GM11168 (cell line): ENCODE results near the gene CNGB1.
"Not testable (repeated sequence)": the region's sequence is repeated elsewhere in the genome, so short reads cannot be mapped to it uniquely, and the experiment has no call there.

Experiments used
- in situ Hi-C: fragments of 300-500 bp; cut with MboI; formaldehyde crosslinking; loops from one replicate; pipeline ENCODE4 v1.12.0; 2022; ENCODE audit warnings: low sequenced_read_pairs; ENCODE audit not compliant: unreplicated experiment

The CNGB1 gene

DNA sequence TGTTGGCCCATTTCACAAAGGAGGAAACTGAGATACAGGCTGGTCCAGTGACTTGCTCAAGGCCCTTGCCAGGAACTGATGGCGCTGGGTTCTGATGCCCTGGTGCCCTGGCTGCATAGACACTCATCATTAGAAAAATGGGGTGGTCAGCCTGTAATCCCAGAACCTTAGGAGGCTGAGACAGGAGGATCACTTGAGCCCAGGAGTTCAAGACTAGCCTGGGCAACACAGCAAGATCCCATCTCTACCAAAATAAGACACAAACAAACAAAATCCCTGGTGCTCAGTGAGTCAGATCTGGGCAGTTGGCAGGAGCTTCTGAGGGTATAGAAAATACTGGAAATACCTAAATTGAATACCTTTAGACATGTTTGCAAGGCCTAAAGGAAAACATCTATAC is 127.5 kb downstream of the CNGB1 start:
- in situ Hi-C loops = no loop called here

- in situ Hi-C loops = no loop called here
Measured at GRCh38 chr16:57842601-57843000, 128.3 kb downstream of the CNGB1 start.

DNA sequence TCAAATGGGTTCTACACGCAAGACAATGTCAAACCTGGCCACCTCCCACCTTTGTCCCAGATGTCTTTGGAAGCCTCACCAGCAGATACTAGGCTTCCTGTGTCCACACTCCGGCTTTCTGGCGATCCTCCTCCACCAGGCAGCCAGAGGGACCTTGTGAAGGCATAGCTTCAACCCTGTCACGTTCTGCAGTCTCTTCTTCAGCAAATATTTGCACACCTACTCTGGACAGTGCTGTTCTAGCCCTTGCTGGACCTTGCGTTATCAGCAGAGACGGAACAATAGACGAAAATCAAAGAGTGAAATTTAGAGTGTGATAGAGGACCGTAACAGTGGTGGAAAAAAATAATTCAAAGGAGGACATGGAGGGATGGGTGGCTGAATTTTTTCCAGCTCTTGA is 130.1 kb downstream of the CNGB1 start:
- in situ Hi-C loops = no loop called here

DNA sequence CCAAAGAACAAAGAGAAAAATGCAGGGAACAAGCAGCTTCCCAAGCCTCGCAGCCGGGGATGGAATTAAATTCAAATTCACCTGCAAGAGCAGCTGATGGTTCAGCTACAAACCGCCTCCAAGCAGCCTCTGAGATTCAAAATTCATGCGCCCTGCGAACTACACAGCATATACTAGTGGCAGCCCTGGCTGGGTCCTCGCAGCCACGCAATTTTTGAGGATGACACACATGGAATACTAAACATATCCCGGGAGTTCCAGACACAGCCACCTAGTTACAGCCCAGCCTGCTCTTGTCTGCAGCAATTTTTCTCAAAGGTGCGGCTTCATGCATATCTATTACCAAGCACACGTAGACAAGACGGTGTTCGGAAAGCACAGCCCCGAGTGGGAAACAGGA is 132.8 kb downstream of the CNGB1 start:
- in situ Hi-C loops = no loop called here

DNA sequence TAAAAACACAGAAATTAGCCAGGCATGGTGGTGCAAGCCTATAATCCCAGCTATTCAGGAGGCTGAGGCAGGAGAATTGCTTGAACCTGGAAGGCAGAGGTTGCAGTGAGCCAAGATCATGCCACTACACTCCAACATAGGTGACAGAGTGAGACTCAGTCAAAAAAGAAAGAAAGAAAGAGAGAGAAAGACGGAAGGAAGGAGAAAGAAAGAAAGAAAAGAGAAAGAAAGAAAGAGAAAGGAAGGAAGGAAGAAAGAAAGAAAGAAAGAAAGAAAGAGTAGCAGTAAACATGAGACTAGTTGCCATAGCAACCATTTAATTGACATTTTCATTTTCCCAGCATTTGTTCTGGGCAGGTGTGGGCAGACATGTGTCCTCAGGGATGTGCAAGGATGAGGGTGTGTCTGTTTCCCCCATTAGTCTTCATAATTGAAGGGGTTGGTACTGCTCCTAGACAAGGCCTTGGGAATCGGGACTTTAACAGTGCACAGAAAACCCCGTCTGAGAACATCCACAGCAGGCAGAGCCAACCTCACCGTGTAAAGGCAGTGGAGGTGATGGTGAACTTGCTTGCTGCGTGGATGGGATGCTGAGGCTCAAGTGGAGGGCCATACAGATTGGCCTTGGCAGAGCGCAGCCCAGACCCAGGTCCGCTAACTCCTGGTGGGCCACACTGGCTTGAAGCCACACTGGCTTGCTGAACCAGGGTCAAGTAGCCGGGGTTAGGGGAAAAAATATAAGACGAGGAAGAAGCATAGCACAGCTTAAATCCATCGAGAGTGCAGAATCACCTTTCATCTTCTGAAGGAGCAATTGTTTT is 133.4 kb downstream of the CNGB1 start:
- in situ Hi-C loops = no loop called here

DNA sequence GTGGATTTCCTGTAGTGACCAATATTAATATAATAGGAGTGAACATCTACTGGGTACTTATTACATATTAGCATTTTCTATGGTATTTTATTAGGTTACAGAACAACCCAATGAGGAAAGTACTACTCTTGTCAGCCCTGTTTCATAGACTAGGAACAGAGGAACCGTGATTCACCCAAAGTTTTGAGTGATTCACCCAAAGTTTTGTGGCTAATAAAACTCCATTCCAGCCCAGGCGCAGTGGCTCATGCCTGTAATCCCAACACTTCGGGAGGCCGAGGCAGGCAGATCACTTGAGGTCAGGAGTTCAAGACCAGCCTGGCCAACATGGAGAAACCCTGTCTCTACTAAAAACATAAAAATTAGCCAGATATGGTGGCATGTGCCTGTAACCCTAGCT is 135.5 kb downstream of the CNGB1 start:
- in situ Hi-C loops = not testable (repeated sequence)

- in situ Hi-C loops = no loop called here
Measured at GRCh38 chr16:57834936-57835335, 136.0 kb downstream of the CNGB1 start.
